Right lung (tissue), 5 donors: ENCODE data around the gene TMEM30A. TPM values are rescaled to one million over a fixed set of nuclear protein-coding genes. Genes with fewer than 3 reads are reported as not detected.

Experiments
- DNase-seq, 2 donors: peaks; one replicate each; pipeline ENCODE4 v3.0.0-alpha.2; 2013
- polyA plus RNA-seq, 5 donors: library from polyadenylated mRNA; unstranded; fragments of 120-200 nt; gene quantifications; one replicate each; pipeline versions ENCODE4 v1.2.1 to v1.2.3, GENCODE V29; 2013; ENCODE audit warnings: inconsistent platforms in 1 of 5, low replicate concordance in 1 of 5; ENCODE audit not compliant: insufficient read length in 5 of 5, insufficient read depth in 1 of 5

Gene TMEM30A
- polyA plus RNA-seq, 5 donors, result 119 to 194 (median 169) TPM

- DNase-seq, result no peak
Measured at GRCh38 chr6:75222261-75222660, 62.3 kb downstream of the TMEM30A start.

GRCh38 chr6:75221116-75221515 is 63.5 kb downstream of the TMEM30A start:
- no peak for DNase-seq

- no peak for DNase-seq
Measured at GRCh38 chr6:75220357-75220756, 64.2 kb downstream of the TMEM30A start.

- no peak for DNase-seq
Measured at GRCh38 chr6:75219263-75219662, 65.3 kb downstream of the TMEM30A start.

- no peak for DNase-seq
Measured at GRCh38 chr6:75217193-75217592, 67.4 kb downstream of the TMEM30A start.

GRCh38 chr6:75215291-75215690 is 69.3 kb downstream of the TMEM30A start:
- DNase-seq, result no peak

- no peak for DNase-seq
Measured at GRCh38 chr6:75213732-75214131, 70.9 kb downstream of the TMEM30A start.

- no peak for DNase-seq
Measured at GRCh38 chr6:75213112-75213511, 71.5 kb downstream of the TMEM30A start.

GRCh38 chr6:75211920-75212590 is 72.5 kb downstream of the TMEM30A start:
- no peak for DNase-seq

- DNase-seq, result peak in 1 of 2 donors; percentile 45
Measured at GRCh38 chr6:75210885-75211739, 73.5 kb downstream of the TMEM30A start.

GRCh38 chr6:75209184-75209723 is 75.3 kb downstream of the TMEM30A start:
- DNase-seq, result no peak

- DNase-seq, result peak; percentile 76 to 84
Measured at GRCh38 chr6:75208298-75209183, 76.1 kb downstream of the TMEM30A start.

GRCh38 chr6:75206576-75207342 is 77.8 kb downstream of the TMEM30A start:
- DNase-seq, result no peak

- DNase-seq, result peak; percentile 77 to 81
Measured at GRCh38 chr6:75205776-75206575, 78.6 kb downstream of the TMEM30A start, which contains the start of gene COL12A1. TSS of gene COL12A1 (minus strand) at chr6:75206053. CDS start at chr6:75202792, 3,261 bp downstream.

- DNase-seq, result peak in 1 of 2 donors; percentile 36
Measured at GRCh38 chr6:75204959-75205775, 79.4 kb downstream of the TMEM30A start.

- peak; percentile 81 to 82 for DNase-seq
Measured at GRCh38 chr6:75204217-75204958, 80.2 kb downstream of the TMEM30A start.

GRCh38 chr6:75203721-75204120 is 80.9 kb downstream of the TMEM30A start:
- no peak for DNase-seq
